GM19395 (cell line): Measurements from ENCODE around the gene ZG16B.

Source experiments
- ATAC-seq: cut with Tn5 transposase; IDR thresholded peaks from one replicate; pipeline ENCODE4 v1.9.1; 2021; ENCODE audit warnings: mild to moderate bottlenecking, moderate library complexity; ENCODE audit not compliant: unreplicated experiment

ZG16B gene

DNA sequence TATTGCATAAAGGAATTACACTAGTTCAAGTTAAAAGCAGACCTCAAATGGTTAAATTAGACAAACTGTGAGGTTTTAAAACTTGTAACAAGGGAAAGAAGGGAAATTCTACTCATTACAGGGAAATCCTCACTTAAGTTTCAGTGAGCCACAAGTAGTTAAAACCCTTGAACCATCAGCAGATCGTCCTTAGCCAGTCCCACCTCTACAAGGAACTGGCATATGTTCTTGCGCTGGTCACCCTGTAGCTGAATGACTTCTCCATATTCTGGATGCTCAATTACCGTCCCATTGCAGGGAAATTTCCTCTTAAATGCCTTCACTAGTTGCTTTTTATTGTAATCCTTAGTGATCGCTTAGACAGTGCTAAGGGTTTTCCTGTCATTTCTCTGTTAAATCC, 7.6 kb upstream of the ZG16B start:
- no peak for ATAC-seq

- ATAC-seq = no peak
Measured at GRCh38 chr16:2824626-2825025, 5.5 kb upstream of the ZG16B start.

DNA sequence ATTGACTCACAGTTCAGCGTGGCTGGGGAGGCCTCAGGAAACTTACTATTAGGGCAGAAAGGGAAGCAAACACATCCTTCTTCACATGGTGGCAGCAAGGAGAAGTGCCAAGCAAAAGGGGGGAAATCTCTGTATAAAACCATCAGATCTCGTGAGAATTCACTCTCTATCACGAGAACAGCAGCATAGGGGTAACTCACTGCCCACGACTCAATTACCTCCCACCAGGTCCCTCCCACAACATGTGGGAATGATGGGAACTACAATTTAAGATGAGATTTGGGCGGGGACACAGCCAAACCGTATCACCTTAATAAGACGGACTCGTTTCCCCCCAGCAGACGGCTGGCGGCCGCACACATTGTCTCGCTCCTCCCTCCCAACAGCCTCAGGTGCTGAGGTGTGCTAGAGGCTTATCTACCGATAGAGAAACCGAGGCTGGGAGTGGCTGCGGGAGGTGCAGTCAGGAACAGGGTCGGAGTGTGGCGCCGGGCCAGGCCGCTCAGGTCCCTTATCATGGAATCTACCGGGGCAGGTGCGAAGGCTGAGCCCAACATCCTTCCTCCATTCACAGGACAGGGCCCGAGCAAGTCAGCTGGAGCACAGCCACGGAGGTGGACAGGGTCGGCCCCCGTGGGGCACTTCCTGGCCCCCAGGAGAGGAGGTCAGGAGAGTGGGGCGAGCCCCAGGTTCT, 4.9 kb upstream of the ZG16B start:
- no peak for ATAC-seq

DNA sequence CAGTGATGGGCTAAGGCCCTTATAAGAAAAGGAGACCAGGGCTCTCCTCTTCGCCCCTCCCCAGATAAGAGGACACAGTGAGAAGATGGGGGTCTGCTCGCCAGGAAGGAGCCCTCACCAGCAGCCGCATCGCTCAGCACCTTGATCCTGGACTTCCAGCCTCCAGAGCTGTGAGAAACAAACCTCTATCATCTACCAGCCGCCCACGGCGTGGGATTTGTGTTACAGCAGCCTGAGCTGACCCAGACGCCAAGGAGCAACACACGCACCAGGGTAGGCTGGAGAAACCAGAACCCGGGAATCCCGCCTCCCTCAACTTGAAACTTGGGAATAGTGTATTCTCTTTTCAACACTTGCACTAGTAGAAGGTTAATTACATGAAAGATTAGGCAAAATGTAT, 4.2 kb upstream of the ZG16B start:
- no peak for ATAC-seq

- no peak for ATAC-seq
Measured at GRCh38 chr16:2826591-2827373, 3.3 kb upstream of the ZG16B start.

GRCh38 chr16:2827374-2827791, 2.7 kb upstream of the ZG16B start:
- no peak for ATAC-seq

- ATAC-seq = no peak
Measured at GRCh38 chr16:2827831-2828520, 2.1 kb upstream of the ZG16B start.

- no peak for ATAC-seq
Measured at GRCh38 chr16:2828521-2828840, 1.6 kb upstream of the ZG16B start.

GRCh38 chr16:2828876-2829430, 1.1 kb upstream of the ZG16B start:
- ATAC-seq = no peak

DNA sequence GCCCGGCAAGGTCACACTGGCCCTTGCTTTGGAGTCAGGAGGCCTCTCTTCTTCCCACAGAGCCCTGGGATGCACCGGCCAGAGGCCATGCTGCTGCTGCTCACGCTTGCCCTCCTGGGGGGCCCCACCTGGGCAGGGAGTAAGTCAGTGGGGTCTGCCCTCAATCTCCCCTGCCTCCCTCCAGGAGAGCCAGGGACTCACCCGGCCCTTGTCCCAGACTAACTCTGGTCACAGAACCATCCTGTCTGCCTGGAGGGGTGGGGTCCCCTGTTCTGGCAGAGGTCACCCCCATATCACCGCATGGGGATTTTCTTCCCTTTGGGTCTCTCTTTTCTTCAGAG, 222 bp downstream of the ZG16B start:
- ATAC-seq = no peak

DNA sequence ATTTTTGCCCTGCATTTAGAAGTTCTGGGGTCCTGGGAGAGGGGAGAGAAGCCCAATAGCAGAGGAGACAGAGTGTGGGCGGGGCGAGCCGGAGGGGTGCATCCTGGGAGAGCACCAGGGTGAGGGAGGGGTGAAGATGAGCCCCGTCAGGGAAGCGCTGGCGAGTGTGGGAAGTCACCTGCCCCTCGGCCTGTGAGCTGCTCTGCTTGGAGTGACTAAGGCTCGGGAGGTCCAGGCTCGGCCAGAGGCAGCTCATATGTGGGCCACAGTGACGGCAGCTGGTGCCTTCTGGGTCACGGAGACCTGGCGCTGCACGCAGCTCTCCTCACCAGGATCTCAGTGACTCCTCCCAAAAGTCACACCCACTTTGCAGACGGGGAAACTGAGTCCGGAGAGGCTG, 1.1 kb downstream of the ZG16B start:
- no peak for ATAC-seq

- no peak for ATAC-seq
Measured at GRCh38 chr16:2833776-2834175, 3.7 kb downstream of the ZG16B start.

GRCh38 chr16:2834968-2835367, 4.9 kb downstream of the ZG16B start:
- ATAC-seq = no peak

DNA sequence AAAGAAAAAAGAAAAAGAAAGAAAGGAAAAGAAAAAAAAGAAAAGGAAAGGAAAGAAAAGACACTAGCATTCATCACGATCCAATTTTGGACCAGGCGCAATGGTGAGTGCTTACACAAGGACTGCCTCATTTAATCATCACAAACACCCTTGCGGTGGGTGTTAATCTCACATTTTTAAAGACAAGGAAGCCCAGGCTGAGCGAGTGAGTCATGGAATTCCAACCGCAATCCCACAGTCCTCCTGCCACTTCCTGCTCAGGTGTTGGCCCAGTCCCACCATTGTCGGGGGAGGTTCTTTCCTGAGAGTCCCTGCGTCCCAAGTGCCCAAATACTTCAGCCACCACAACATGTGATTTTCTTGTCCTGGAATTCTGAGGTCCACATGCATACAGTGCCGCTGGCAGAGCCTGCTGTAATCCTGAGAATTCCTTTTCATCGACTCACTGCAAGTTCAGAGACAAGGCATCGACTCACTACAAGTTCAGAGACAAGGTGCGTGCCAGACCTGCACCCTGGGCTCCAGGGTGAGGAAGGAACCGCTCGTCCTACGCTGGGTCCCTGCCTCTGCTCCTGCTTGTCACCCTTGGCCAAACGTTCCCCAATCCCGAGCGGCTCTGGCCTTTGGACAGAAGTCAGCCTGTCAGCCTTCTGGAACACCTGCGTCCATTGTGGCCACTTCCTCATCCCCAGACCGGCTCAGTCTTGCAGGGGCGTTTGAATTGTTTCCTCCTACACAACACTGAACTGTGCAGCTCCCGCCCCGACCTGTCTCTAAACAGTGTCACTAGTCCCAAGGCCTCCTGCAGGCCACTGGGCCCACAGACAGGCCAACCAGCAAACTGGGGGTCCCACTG, 5.8 kb downstream of the ZG16B start:
- no peak for ATAC-seq

GRCh38 chr16:2836646-2837508, 6.8 kb downstream of the ZG16B start:
- ATAC-seq = no peak

- no peak for ATAC-seq
Measured at GRCh38 chr16:2838928-2839327, 8.8 kb downstream of the ZG16B start.

DNA sequence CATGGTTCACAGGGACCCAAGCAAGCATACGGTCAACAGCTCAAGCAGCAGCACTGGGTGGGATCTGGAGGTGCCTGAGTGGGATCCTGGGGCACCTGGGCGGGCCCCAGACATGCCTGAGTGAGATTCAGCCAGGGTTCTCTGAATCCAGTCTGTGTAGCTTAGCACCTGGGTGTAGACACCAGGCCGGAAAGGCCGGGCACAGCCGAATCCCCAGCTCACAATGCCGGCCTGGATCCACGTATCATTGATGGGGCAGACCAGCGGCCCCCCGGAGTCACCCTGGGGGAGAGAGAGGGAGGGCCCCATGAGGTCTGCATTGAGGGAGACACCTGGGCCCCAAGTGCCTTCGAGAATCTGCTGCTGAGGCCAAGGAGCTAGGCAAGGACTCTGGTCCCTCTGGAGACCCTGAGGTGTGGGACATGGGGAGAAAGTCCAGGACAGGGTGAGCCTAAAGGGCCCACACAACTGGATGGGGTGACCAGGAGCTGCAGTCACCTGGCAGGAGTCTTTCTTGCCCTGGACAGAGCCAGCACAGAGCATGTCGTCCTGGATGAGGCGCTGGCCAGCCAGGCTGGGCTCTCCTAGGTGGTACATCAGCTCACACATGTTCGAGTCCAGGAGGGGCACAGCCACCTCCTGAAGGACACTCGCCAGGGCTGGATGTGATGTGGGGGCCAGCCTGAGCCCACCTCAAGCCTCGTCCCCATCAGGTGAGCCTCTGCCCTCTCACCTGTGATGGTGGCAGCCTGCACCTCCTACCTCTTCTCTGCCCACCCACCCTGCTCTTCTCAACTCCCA, 9.7 kb downstream of the ZG16B start:
- no peak for ATAC-seq

DNA sequence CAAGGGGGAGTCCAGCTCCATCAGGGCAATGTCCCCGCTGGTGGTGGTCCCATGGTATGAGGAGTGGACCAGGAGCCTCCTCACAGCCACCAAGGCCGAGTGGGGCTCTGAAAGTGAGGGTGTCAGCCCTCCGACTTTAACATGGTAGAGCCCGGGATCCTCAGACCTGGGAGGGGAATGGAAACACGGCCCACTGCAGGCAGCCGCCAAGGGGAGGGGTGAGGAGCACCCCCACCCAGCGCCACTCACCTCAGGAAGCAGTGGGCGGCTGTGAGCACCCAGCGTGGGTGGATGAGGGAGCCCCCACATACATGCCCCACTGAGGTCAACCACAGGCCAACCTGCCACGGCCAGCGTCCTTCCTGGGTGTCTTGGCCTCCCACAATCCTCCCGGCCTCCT, 10.8 kb downstream of the ZG16B start:
- ATAC-seq = no peak

- no peak for ATAC-seq
Measured at GRCh38 chr16:2841606-2842339, 11.7 kb downstream of the ZG16B start.
